Measurements from ENCODE around the gene SCMH1. TPM values are rescaled to one million over a fixed set of nuclear protein-coding genes. Genes with fewer than 3 reads are reported as not detected.

The SCMH1 gene
- total RNA-seq, result 6.5 and 8.2 TPM in 2 replicates

GRCh38 chr1:41241749-41242341 lies at the start of gene SCMH1:
SCMH1 (minus strand) TSS chr1:41242306; CDS start chr1:41186133, 56,173 bp downstream.

GRCh38 chr1:41021526-41022308 lies 220.4 kb downstream of the SCMH1 start, which contains the start of gene SLFNL1:
SLFNL1 (minus strand) TSS chr1:41021725; CDS start chr1:41020660, 1,065 bp downstream.

GRCh38 chr1:40979241-40980067 lies 262.7 kb downstream of the SCMH1 start, which contains the start of gene CTPS1:
CTPS1 (plus strand) TSS chr1:40979696; CDS start chr1:40983291, 3,595 bp downstream.

Other genes with a start within 250 kb of the SCMH1 start
- gene SLFNL1, start 220.6 kb downstream of the SCMH1 start, total RNA-seq, result under 0.01 and 0.28 TPM in 2 replicates
- gene FOXO6, start 119.1 kb upstream of the SCMH1 start, total RNA-seq, result under 0.01 TPM in 1 of 2 replicates, not detected in the other
- gene EDN2, start 242.4 kb upstream of the SCMH1 start, total RNA-seq, result 0.28 TPM in 1 of 2 replicates, not detected in the other

All from regular cardiac myocyte (primary cell).